BE2C (cell line): Measurements from ENCODE around the gene GRIK4.
A peak's percentile ranks its signal among the peaks of the same experiment; 100 is the strongest.

Experiments
- DNase-seq: peaks from one replicate; pipeline ENCODE4 v3.0.0-alpha.2; 2020
- H3K27me3 ChIP-seq: fragments of 250-450 bp; sonication (Bioruptor Pico); 2 replicates; pipeline ENCODE4 v1.5.1; 2020; ENCODE audit warnings: mild to moderate bottlenecking
- H3K36me3 ChIP-seq: fragments of 250-450 bp; sonication (Bioruptor Pico); 2 replicates; pipeline ENCODE4 v1.5.1; 2020; ENCODE audit warnings: mild to moderate bottlenecking
- H3K4me1 ChIP-seq: fragments of 250-450 bp; sonication (Bioruptor Pico); 2 replicates; pipeline ENCODE4 v1.5.1; 2020
- H3K4me3 ChIP-seq: 2 replicates; pipeline ENCODE4 v1.5.1; 2011; ENCODE audit warnings: low read depth, low read length
- H3K9me3 ChIP-seq: fragments of 250-450 bp; sonication (Bioruptor Pico); 2 replicates; pipeline ENCODE4 v1.5.1; 2020
- CTCF ChIP-seq: IDR thresholded peaks from 2 replicates; pipeline ENCODE4 v1.5.1; 2012; ENCODE audit warnings: mild to moderate bottlenecking, low read depth, low read length

GRIK4 gene

DNA sequence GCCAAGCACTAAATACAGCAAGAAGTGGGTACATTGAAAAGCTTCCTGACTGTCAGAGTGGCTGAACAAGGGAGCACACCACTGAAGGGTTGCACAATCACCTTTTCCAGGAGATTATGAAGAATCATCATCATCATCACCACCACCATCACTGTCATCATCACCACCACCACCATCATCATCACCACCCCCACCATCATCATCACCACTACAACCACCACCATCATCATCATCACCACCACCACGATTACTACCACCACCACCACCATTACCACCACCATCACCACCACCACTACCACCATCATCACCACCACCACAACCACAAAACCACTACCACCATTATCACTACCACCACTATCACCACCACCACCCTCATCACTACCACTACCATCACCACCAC lies 364.4 kb downstream of the GRIK4 start:
- Histone ChIP-seq H3K4me3 (no peak overlapping the region), H3K36me3 (no peaks in the 10 kb centered on the region), H3K27me3 (no peaks in the 10 kb centered on the region), H3K4me1 (no peaks in the 10 kb centered on the region), H3K9me3 (no peaks in the 10 kb centered on the region)
- DNase-seq: no peak
- no peak for TF ChIP-seq CTCF

GRCh38 chr11:120877746-120878365 lies 366.3 kb downstream of the GRIK4 start:
- Histone ChIP-seq H3K4me3 (no peak overlapping the region), H3K9me3 (no peaks in the 10 kb centered on the region), H3K27me3 (no peaks in the 10 kb centered on the region), H3K36me3 (no peaks in the 10 kb centered on the region), H3K4me1 (no peaks in the 10 kb centered on the region)
- TF ChIP-seq CTCF: no peak
- peak; percentile 34 for DNase-seq

DNA sequence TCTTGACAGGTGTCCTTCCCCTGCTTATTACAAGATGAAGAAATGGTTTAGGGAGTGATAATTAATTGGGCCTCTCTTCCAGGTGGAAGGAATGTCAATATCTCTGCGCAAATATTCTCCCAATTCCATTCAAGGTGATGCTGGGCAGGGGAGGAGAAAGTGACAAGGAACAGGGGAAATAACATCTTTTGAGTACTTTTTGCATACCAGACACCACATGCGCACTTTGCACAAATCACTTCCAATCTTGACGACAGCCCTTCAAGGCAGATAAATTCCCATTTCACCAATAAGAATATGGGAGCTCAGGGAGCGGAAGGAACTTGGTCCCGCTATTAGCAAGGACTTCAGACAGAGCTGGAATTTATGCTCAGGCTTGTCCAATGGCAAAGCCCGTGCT lies 367.2 kb downstream of the GRIK4 start:
- no peaks in the 10 kb centered on the region for H3K36me3 ChIP-seq
- no peaks in the 10 kb centered on the region for H3K4me1 ChIP-seq
- H3K27me3 ChIP-seq: no peaks in the 10 kb centered on the region
- H3K9me3 ChIP-seq: no peaks in the 10 kb centered on the region
- no peak overlapping the region for H3K4me3 ChIP-seq
- no peak for DNase-seq
- TF ChIP-seq CTCF: no peak

DNA sequence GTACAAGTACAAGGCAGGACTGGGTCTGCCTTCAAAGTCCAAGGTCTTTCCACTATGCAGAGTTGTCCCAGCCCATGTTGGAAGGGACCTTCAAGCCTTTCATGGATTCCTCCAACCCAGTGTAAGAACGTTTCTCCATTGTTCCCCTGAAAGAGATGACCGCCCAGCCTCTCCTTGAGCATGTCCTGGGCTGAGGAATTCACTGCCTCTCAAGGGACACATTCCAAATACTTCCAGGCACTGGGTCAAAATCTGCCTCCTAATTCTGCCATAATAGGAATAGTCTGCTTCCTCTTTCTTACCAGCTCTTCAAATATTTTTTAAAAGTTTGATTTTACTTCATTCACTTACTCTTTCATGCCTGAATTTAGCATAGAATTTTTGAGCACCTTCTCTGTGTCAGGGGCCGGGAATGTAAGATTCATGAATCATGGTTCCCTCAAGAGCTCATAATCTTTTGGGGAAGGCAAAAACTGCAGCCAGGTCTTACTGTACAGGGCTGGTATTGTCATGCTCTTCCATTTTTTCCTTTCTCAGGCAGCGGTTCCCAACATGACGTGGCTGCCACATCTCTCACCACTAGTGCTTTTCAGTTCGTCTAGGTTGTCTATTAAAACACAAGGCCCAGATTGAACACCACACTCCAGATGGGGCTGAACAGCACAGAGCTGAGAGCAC lies 369.1 kb downstream of the GRIK4 start:
- no peaks in the 10 kb centered on the region for H3K4me1 ChIP-seq
- no peaks in the 10 kb centered on the region for H3K36me3 ChIP-seq
- no peaks in the 10 kb centered on the region for H3K9me3 ChIP-seq
- H3K27me3 ChIP-seq: no peaks in the 10 kb centered on the region
- no peak for DNase-seq
- H3K4me3 ChIP-seq: no peak overlapping the region
- TF ChIP-seq CTCF: no peak

GRCh38 chr11:120881596-120881995 lies 370.0 kb downstream of the GRIK4 start:
- no peaks in the 10 kb centered on the region for H3K4me1 ChIP-seq
- H3K4me3 ChIP-seq: no peak overlapping the region
- H3K36me3 ChIP-seq: no peaks in the 10 kb centered on the region
- no peak for TF ChIP-seq CTCF
- DNase-seq: no peak
- no peaks in the 10 kb centered on the region for H3K9me3 ChIP-seq
- H3K27me3 ChIP-seq: no peaks in the 10 kb centered on the region

GRCh38 chr11:120882175-120882574 lies 370.6 kb downstream of the GRIK4 start:
- H3K27me3 ChIP-seq: no peaks in the 10 kb centered on the region
- no peaks in the 10 kb centered on the region for H3K4me1 ChIP-seq
- no peak for TF ChIP-seq CTCF
- no peak for DNase-seq
- no peak overlapping the region for H3K4me3 ChIP-seq
- H3K36me3 ChIP-seq: no peaks in the 10 kb centered on the region
- H3K9me3 ChIP-seq: no peaks in the 10 kb centered on the region
